GM18502 (cell line): ENCODE data around the gene KDM4C.
A peak's percentile ranks its signal among the peaks of the same experiment; 100 is the strongest.
"Not testable (repeated sequence)": the region's sequence is repeated elsewhere in the genome, so short reads cannot be mapped to it uniquely, and the experiment has no call there.

Source experiments
- ATAC-seq: cut with Tn5 transposase; IDR thresholded peaks from one replicate; pipeline ENCODE4 v1.9.1; 2021; ENCODE audit warnings: mild to moderate bottlenecking; ENCODE audit not compliant: unreplicated experiment, poor library complexity

Gene KDM4C

GRCh38 chr9:7003861-7004260 is 246.1 kb downstream of the KDM4C start:
- ATAC-seq: no peak

- ATAC-seq: no peak
Measured at GRCh38 chr9:7006417-7006816, 248.6 kb downstream of the KDM4C start.

DNA sequence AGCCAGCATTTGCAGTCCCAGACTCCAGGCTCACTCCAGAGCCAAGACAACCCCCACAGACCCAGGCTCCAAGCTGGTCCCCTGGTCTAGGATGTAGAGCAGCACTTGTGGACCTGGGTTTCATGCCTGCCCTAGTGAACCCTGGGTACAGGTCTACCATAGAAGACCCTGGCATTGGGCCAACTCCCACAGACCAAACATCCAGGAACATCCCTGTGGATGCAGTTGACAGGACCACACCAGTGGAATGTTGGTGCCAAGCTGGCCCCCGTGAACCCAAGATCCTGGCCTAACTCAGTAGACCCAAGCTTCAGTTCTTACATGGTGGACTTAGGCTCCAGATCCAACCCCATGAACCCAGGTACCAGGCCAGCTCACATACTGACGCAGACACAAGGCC is 250.6 kb downstream of the KDM4C start:
- ATAC-seq: no peak

GRCh38 chr9:7009065-7009464 is 251.3 kb downstream of the KDM4C start:
- ATAC-seq: no peak

GRCh38 chr9:7011395-7012067 is 253.8 kb downstream of the KDM4C start:
- peak; percentile 84 for ATAC-seq

DNA sequence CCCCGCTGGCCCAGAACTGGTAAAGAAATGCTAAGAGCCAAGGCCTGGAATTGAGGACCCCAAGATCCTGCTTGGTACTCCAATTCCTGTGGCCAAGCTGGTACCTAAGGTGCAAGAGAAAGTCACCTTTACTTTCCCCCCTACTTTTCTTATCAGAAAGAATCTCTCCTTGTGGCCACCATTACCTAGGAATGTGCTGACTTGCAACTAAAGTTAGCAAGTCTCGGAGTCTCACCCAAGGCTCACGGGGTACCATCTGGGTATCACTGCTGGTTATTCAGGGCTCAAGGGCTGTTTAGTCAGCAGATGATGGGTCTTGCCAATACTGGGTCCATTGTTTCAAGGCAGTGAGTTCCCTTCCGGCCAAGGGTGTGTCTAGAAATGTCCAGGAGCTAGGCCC is 270.2 kb downstream of the KDM4C start:
- ATAC-seq: no peak

GRCh38 chr9:7028591-7028990 is 270.8 kb downstream of the KDM4C start:
- no peak for ATAC-seq

DNA sequence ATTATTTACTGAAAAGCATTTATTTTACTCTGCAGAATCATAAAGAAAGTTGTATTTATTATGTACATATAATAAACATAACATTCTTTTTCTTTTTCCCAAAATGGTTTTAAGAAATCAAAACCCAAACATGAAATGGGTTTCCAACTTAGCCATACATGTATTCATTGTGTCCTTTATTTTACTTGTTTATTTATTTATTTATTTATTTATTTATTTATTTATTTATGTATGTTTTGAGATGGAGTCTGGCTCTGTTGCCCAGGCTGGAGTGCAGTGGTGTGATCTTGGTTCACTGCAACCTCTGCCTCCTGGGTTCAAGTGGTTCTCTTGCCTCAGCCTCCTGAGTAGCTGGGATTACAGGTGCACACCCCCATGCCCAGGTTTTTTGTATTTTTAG is 273.2 kb downstream of the KDM4C start:
- not testable (repeated sequence) for ATAC-seq

DNA sequence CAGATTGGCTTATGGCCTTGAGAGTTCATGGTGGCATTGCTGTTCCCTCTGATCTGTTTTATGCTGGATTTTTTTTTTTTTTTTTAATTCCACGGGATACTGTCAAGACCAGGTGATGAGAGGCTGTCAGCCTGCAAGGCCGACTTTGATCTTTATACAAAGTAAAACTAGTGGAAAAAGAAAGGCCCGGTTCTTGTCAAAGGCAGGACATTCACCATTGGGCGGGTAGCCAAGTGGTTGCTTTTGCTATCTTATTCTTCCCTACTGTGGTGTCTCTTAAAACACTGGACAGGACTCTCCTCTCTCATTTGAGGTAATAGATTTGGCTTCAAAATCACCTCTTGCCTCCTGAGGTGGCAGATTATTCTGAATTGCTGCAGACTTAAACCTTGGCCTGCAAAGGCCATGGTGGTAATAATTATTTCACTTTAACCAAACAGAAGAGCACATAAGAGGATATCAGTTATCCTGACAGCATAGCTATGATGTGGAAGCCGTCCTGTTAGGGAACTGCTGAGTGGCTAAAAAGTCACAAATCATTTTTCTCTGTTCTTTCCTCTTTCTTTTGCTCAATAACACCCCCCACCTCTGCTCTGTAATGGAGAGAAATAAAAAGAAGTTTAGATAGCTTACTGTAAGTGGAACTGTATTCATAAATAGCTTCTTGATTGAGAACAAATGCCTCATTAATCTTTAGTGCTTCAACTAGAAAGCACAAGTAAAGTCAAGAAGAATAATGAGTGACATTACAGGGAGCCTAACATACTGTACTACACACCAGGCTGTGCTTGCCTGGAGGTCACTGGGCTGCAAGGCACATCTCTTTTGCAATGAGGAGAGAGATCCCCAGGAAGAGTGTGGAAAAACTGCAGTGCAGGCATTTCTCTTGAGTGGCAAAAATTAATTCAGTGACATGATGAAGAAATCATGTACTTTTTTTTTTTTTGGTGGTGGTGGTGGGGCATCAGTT is 275.6 kb downstream of the KDM4C start:
- ATAC-seq: no peak

GRCh38 chr9:7037176-7037575 is 279.4 kb downstream of the KDM4C start:
- no peak for ATAC-seq

GRCh38 chr9:7042124-7042523 is 284.4 kb downstream of the KDM4C start:
- ATAC-seq: no peak

DNA sequence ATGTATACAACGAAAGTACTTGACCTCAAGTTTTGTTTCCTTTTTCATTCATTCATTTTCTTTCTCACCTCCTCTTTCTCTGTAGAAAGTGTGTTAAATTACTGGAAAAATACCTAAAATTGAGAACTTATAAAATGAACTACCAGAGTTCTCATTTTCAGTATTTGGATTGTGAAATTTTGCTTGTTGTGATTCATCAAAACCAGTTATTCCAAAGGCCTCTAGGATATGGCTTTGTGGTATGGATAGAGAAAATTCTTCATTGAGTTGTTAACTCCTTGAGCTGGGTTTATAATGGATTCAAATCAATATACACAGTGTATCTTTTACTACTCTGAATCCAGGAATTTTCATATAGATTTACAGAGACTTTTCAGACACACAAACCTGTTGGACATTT is 287.6 kb downstream of the KDM4C start:
- ATAC-seq: no peak

DNA sequence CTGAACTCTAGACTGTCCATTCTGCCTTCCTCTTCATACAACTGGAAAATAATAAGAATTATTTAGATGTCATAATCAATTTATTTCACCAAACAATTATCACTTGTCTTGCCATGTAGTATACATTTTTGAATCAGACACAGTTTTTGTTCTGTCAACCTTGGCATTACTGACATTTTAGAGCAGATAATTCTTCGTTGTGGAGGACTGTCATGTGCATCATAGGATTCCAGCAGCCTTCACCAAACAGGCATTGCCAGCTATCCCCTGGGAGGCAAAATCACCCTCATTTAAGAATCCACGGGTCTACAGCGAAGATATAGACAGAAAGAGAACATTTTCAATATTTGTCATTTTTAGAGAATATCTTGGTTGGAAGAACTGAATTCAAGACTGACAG is 293.9 kb downstream of the KDM4C start:
- no peak for ATAC-seq

GRCh38 chr9:7053903-7054302 is 296.1 kb downstream of the KDM4C start:
- ATAC-seq: no peak

DNA sequence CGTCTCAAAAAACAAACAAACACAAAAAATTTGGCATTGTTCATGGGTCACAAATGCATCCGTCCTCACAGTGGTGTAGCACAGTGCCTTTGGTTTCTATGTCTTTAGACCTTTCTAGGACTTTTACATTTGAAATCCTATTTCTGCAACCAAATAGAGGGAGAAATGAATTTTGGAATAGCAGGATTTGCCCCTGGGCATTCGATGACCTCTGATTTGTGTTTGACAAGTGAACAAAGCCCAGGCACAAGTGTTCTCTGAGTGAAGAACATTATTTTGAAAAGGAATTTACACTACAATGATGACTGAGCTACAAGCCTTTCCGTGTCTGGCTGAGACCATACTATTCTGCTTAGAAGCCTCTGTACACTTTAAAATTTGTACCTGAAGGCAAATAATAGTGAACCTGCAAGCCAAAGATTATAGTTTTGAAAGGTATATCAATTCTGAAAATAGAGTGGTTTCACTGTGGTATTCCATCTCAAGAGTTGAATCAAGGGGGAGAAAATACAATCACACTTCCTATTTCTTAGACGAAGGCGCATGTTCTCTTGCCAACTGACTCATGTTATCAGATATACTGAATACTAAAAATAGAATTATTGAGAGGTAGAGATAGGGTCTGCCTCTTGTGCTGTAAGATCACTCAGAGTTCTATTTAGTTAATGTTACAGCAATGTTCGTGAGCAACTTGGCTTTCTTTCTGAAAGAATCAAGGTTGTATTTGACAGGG is 297.6 kb downstream of the KDM4C start:
- ATAC-seq: no peak

- ATAC-seq: no peak
Measured at GRCh38 chr9:7056254-7056653, 298.5 kb downstream of the KDM4C start.

GRCh38 chr9:7058473-7058872 is 300.7 kb downstream of the KDM4C start:
- ATAC-seq: no peak

- no peak for ATAC-seq
Measured at GRCh38 chr9:7067169-7067568, 309.4 kb downstream of the KDM4C start.

DNA sequence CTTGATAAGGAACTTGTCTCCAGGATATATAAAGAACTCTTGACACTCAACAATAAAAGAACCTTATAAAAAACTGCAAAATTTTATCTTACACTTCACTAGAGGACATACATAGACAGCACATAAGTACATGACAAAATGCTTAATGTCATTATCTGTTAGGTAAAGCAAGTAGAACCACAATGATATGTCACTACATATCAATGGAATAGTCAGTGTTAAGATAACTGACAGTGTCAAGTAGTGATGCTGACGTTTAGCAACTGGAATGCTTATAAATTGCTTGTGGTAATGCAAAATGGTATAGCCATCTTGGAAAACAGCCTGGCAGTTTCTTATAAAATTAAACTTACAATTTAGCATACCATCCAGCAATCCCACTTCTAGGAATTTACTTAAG is 314.1 kb downstream of the KDM4C start:
- no peak for ATAC-seq

- ATAC-seq: no peak
Measured at GRCh38 chr9:7073706-7074105, 315.9 kb downstream of the KDM4C start.

DNA sequence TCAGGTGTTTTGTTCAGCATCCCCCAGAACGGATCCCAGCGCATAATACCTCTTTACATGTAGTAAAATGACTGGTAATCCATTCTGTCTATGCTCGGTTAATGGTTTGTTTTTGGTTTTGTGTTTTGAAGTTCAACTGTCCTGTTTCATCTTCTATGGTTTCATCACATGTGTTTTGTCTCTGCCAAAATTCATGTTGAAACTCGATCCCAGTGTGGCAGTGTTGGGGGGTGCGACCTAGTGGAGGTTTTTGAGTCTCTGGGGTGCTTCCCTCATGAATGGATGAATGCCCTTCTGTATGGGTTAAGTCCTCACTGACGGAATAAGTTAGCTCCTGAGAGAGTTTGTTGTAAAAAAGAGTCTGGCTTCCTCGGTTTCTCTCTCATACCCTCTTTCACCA is 317.4 kb downstream of the KDM4C start:
- ATAC-seq: no peak
